GM18951 (cell line): ENCODE results near the gene POC5.

Experiments used
- POLR2A ChIP-seq: IDR thresholded peaks from 4 replicates; pipeline ENCODE4 v1.6.1; 2011; ENCODE audit warnings: mild to moderate bottlenecking; ENCODE audit not compliant: insufficient read length, insufficient read depth; ENCODE audit errors: extremely low read depth
- in situ Hi-C: fragments of 300-500 bp; cut with MboI; formaldehyde crosslinking; loops from one replicate; pipeline ENCODE4 v1.12.0; 2022; ENCODE audit warnings: low sequenced_read_pairs, mixed read lengths, inconsistent platforms; ENCODE audit not compliant: unreplicated experiment

The POC5 gene

GRCh38 chr5:75632321-75632720 is 84.9 kb downstream of the POC5 start:
- in situ Hi-C loops, result no loop called here
- TF ChIP-seq POLR2A, result no peak

DNA sequence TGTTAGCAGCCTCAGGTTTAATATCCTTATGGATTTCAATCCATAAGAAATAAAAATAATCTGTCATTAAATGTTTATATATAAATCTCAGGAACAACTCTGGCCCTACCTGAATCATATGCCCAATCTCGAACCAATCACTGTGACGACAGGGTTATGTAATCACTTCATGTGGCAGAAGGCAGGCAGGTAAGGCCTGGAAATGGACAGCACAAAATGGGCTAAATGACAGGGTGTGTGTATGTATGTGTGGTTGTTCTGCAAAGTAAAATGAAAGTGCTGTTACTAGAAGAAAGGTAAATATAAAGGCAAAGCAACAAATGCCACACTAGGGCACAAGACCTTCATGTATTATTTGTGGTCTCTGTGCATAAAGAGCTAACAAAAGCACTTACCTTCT is 86.4 kb downstream of the POC5 start:
- no peak for TF ChIP-seq POLR2A
- in situ Hi-C loops, result no loop called here

- in situ Hi-C loops, result no loop called here
- TF ChIP-seq POLR2A, result no peak
Observed at GRCh38 chr5:75627801-75628200, 89.4 kb downstream of the POC5 start.

- in situ Hi-C loops, result no loop called here
- TF ChIP-seq POLR2A, result no peak
Observed at GRCh38 chr5:75626959-75627358, 90.3 kb downstream of the POC5 start.
